GM23248 (cell line): ENCODE data around the gene GLG1. TPM values are rescaled to one million over a fixed set of nuclear protein-coding genes. Genes with fewer than 3 reads are reported as not detected.

ENCODE experiments used
- DNase-seq: peaks from one replicate; pipeline ENCODE4 v3.0.0-alpha.2; 2015
- H2AFZ ChIP-seq: fragments of 200-600 bp; sonication (generic); 2 replicates; pipeline ENCODE4 v1.6.1; 2016; ENCODE audit warnings: antibody characterized with exemption
- H3F3A ChIP-seq: fragments of 200-600 bp; sonication (generic); 2 replicates; pipeline ENCODE4 v1.6.1; 2016; ENCODE audit warnings: mild to moderate bottlenecking, antibody characterized with exemption, mixed run types; ENCODE audit not compliant: insufficient read depth
- H3K27ac ChIP-seq: fragments of 200-600 bp; sonication (generic); 2 replicates; pipeline ENCODE4 v1.5.1; 2016; ENCODE audit warnings: mild to moderate bottlenecking
- H3K27me3 ChIP-seq: fragments of 200-600 bp; sonication (generic); replicated peaks from 2 replicates; pipeline ENCODE4 v1.6.1; 2016; ENCODE audit warnings: mild to moderate bottlenecking; ENCODE audit not compliant: insufficient read depth
- H3K36me3 ChIP-seq: fragments of 200-600 bp; sonication (generic); 2 replicates; pipeline ENCODE4 v1.6.1; 2016; ENCODE audit warnings: low read depth, mild to moderate bottlenecking
- H3K4me1 ChIP-seq: fragments of 200-600 bp; sonication (generic); 2 replicates; pipeline ENCODE4 v1.6.1; 2016; ENCODE audit warnings: mild to moderate bottlenecking; ENCODE audit not compliant: insufficient read depth
- H3K4me2 ChIP-seq: fragments of 200-600 bp; sonication (generic); one replicate; pipeline ENCODE4 v1.6.1; 2016; ENCODE audit warnings: mild to moderate bottlenecking; ENCODE audit not compliant: unreplicated experiment
- H3K4me3 ChIP-seq: fragments of 200-600 bp; sonication (generic); 2 replicates; pipeline ENCODE4 v1.5.1; 2016; ENCODE audit warnings: mild to moderate bottlenecking
- H3K79me2 ChIP-seq: fragments of 200-600 bp; sonication (generic); 2 replicates; pipeline ENCODE4 v1.6.1; 2016; ENCODE audit warnings: mild to moderate bottlenecking; ENCODE audit not compliant: insufficient read depth
- H3K9ac ChIP-seq: fragments of 200-600 bp; sonication (generic); 2 replicates; pipeline ENCODE4 v1.6.1; 2016; ENCODE audit warnings: mild to moderate bottlenecking
- H3K9me2 ChIP-seq: fragments of 200-600 bp; sonication (generic); 2 replicates; pipeline ENCODE4 v1.6.1; 2016; ENCODE audit warnings: mixed run types, mild to moderate bottlenecking, moderate library complexity; ENCODE audit not compliant: insufficient read depth
- H3K9me3 ChIP-seq: fragments of 200-600 bp; sonication (generic); one replicate; pipeline ENCODE4 v1.6.1; 2017; ENCODE audit warnings: low read depth
- H4K20me1 ChIP-seq: fragments of 200-600 bp; sonication (generic); 2 replicates; pipeline ENCODE4 v1.6.0; 2016; ENCODE audit not compliant: insufficient read depth
- EZH2 ChIP-seq: fragments of 200-600 bp; sonication (generic); IDR thresholded peaks from 2 replicates; pipeline ENCODE4 v1.6.1; 2018; ENCODE audit warnings: antibody characterized with exemption, mild to moderate bottlenecking; ENCODE audit not compliant: insufficient read depth, poor library complexity, severe bottlenecking
- EZH2phosphoT487 ChIP-seq: fragments of 200-600 bp; sonication (generic); IDR thresholded peaks from 2 replicates; pipeline ENCODE4 v1.6.1; 2018; ENCODE audit warnings: antibody characterized with exemption, moderate library complexity, mild to moderate bottlenecking, low read depth; ENCODE audit not compliant: insufficient read depth
- WGBS, 2 experiments: methylation state at CpG; one replicate each; pipeline ENCODE4 v1.1.6; 2015 to 2017; ENCODE audit warnings: low lambda C conversion rate in 2 of 2, low coverage in 1 of 2; ENCODE audit errors: missing lambda C conversion rate in 2 of 2; 5-methylcytosine and 5-hydroxymethylcytosine counted together
- in situ Hi-C: fragments of 300-500 bp; cut with MboI; formaldehyde crosslinking; loops from 2 replicates; pipeline ENCODE4 v1.15.0; 2020
- polyA plus RNA-seq: library from polyadenylated mRNA; unstranded; fragments of >200 nt; fragmentation: Nextera tagmentation; extraction: Ambion mirVana; gene quantifications from 2 replicates; pipeline ENCODE4 v1.2.1, GENCODE V29; 2016
- total RNA-seq: library from RNA; depleted of rRNA; stranded (reverse); fragments of >200 nt; shearing (Covaris generic); gene quantifications from 2 replicates; pipeline ENCODE4 v1.2.3, GENCODE V29; 2014

The GLG1 gene
- total and polyA plus RNA-seq, 2 experiments from 2014 or later: 136 to 145 TPM

DNA sequence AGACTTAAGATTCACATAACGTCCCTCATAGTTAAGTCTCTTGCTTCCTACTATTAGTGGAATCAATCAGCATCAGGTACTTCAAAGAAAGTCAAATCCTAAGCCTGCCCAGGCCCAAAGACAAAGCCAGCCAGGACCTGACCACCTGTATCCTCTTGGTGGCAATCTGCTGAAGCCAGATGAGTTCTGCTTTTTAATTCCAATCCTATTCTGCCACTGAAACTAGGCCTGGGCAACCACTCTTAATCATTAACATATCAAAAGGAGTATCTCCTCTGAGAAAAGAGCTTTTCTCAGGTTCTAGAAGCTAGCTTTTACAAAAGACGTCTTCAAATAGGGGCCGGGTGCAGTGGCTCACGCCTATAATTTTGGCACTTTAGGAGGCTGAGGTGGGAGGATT lies 15.1 kb upstream of the GLG1 start:
- TF ChIP-seq EZH2phosphoT487 (no peak), EZH2 (no peak)
- no peak overlapping the region for H3K9ac ChIP-seq
- H3K36me3 ChIP-seq: peaks cover 37% of the 10 kb centered on the region; the same call in 1 of the 2 replicates
- peaks cover 8% of the 10 kb centered on the region; the same call in 1 of the 2 replicates for H3K79me2 ChIP-seq
- H3K9me3 ChIP-seq: no peaks in the 10 kb centered on the region
- WGBS, 2 experiments: 96% methylated on average over 4 of the region's 4 CpGs
- no peak for DNase-seq
- H3K4me1 ChIP-seq: peaks cover 4% of the 10 kb centered on the region
- H3K27me3 ChIP-seq: no peaks in the 10 kb centered on the region
- peaks cover 10% of the 10 kb centered on the region; the same call in 1 of the 2 replicates for H3F3A ChIP-seq
- no peaks in the 10 kb centered on the region for H4K20me1 ChIP-seq
- no peaks in the 10 kb centered on the region for H3K9me2 ChIP-seq
- in situ Hi-C loops: loop anchor here (10.0 to 25.0 kb wide), 2 partner anchors 127 to 310 kb away; no protein-coding TSS in a partner anchor
- H3K27ac ChIP-seq: no peak overlapping the region
- no peak overlapping the region for H3K4me3 ChIP-seq
- H3K4me2 ChIP-seq: no peak overlapping the region
- H2AFZ ChIP-seq: no peak overlapping the region

- H3K9me2 ChIP-seq: no peaks in the 10 kb centered on the region
- no peak overlapping the region for H2AFZ ChIP-seq
- peaks cover 7% of the 10 kb centered on the region; the same call in 1 of the 2 replicates for H3F3A ChIP-seq
- no peaks in the 10 kb centered on the region for H3K79me2 ChIP-seq
- H3K4me2 ChIP-seq: no peak overlapping the region
- WGBS, 2 experiments: 96 to 100% methylated on average over 1 of the region's 1 CpG
- no peak overlapping the region for H3K27ac ChIP-seq
- no peak for DNase-seq
- TF ChIP-seq EZH2: no peak
- no peak for TF ChIP-seq EZH2phosphoT487
- H4K20me1 ChIP-seq: no peaks in the 10 kb centered on the region
- peaks cover 6% of the 10 kb centered on the region; the same call in 1 of the 2 replicates for H3K36me3 ChIP-seq
- H3K4me1 ChIP-seq: no peaks in the 10 kb centered on the region; the same call in 1 of the 2 replicates
- no peaks in the 10 kb centered on the region for H3K27me3 ChIP-seq
- in situ Hi-C loops: loop anchor here (25.0 kb wide), 1 partner anchor 305 kb away; no protein-coding TSS in a partner anchor
- H3K4me3 ChIP-seq: no peak overlapping the region
- no peaks in the 10 kb centered on the region for H3K9me3 ChIP-seq
- H3K9ac ChIP-seq: no peak overlapping the region
Measured at GRCh38 chr16:74617206-74617788, 10.4 kb upstream of the GLG1 start.

GRCh38 chr16:74611721-74612120 lies 4.8 kb upstream of the GLG1 start:
- DNase-seq: peak; percentile 23

GRCh38 chr16:74608944-74609343 lies 2.0 kb upstream of the GLG1 start:
- DNase-seq: no peak
- TF ChIP-seq EZH2phosphoT487 (no peak), EZH2 (no peak)
- no peaks in the 10 kb centered on the region for H3K36me3 ChIP-seq
- no peaks in the 10 kb centered on the region for H4K20me1 ChIP-seq
- no peaks in the 10 kb centered on the region for H3K9me2 ChIP-seq
- H3K4me2 ChIP-seq: no peak overlapping the region
- peaks cover 18% of the 10 kb centered on the region for H3K4me1 ChIP-seq
- no peaks in the 10 kb centered on the region for H3K27me3 ChIP-seq
- 81 to 82% methylated on average over 6 of the region's 6 CpGs for WGBS, 2 experiments
- no peak overlapping the region for H3K9ac ChIP-seq
- H2AFZ ChIP-seq: no peak overlapping the region
- H3K79me2 ChIP-seq: peaks cover 27% of the 10 kb centered on the region
- in situ Hi-C loops: loop anchor here (25.0 kb wide), 1 partner anchor 297 kb away; no protein-coding TSS in a partner anchor
- no peaks in the 10 kb centered on the region for H3K9me3 ChIP-seq
- no peak overlapping the region for H3K4me3 ChIP-seq
- peaks cover 26% of the 10 kb centered on the region for H3F3A ChIP-seq
- no peak overlapping the region for H3K27ac ChIP-seq

More at GRCh38 chr16:74611721-74612120, 4.8 kb upstream of the GLG1 start:
- Histone ChIP-seq H3K9me3 (no peaks in the 10 kb centered on the region), H3F3A (peaks cover 14% of the 10 kb centered on the region), H3K4me3 (no peak overlapping the region), H3K4me1 (peaks cover 9% of the 10 kb centered on the region), H3K27ac (peak overlapping the region; percentile 41; the same call in 1 of the 2 replicates), H3K4me2 (no peak overlapping the region), H3K9me2 (no peaks in the 10 kb centered on the region), H3K79me2 (no peaks in the 10 kb centered on the region), H3K27me3 (no peaks in the 10 kb centered on the region), H4K20me1 (no peaks in the 10 kb centered on the region), H3K9ac (no peak overlapping the region), H2AFZ (no peak overlapping the region), H3K36me3 (no peaks in the 10 kb centered on the region)
- 43 to 62% methylated on average over 1 of the region's 1 CpG for WGBS, 2 experiments
- in situ Hi-C loops: loop anchor here (25.0 kb wide), 1 partner anchor 299 kb away; no protein-coding TSS in a partner anchor
- TF ChIP-seq EZH2phosphoT487: no peak
- TF ChIP-seq EZH2: no peak
